Uterus (tissue), 2 donors: ENCODE results near the gene PRKD1.

Experiments used
- CTCF ChIP-seq, 4 experiments: fragments of 200-600 bp in 2 of 4; fragments of 450-650 bp in 2 of 4; sonication (generic) in 2 of 4; IDR thresholded peaks; one replicate each; pipeline ENCODE4 v1.5.1; 2016 to 2019; ENCODE audit warnings: antibody characterized with exemption in 4 of 4, mild to moderate bottlenecking in 2 of 4, moderate library complexity in 1 of 4
- POLR2A ChIP-seq, 2 donors: fragments of 450-650 bp; IDR thresholded peaks; one replicate each; pipeline ENCODE4 v1.6.1; 2016; ENCODE audit warnings: antibody characterized with exemption in 2 of 2, mild to moderate bottlenecking in 1 of 2, moderate library complexity in 1 of 2

DNA sequence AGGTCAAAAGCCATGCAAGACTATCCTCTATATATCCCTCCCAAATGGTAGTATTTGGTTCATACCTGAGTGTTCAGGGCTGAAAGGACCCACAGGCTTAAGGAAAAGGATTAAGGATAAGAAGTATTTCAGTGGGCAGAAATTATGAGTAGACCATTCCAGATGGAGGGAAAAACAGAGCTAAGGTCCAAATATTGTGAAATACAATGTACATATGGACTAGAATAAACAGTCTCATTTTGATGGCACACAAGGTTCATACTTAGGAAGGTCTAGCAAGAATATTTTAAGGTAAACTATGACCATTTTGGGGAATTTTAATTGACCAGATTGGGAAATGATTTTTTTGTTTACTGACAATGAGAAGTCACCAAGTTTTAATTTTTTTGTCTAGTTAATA lies 124.6 kb downstream of the PRKD1 start:
- no peak for TF ChIP-seq POLR2A (IDR thresholded peaks at IDR 0.05)
- TF ChIP-seq CTCF (IDR thresholded peaks at IDR 0.05), result no peak
